MV-4-11 (cell line): ENCODE results near the gene MRPL20.

Source experiments
- DNase-seq: peaks from one replicate; lab custom pipeline; 2025; lab: John Stamatoyannopoulos, UW

Gene MRPL20

DNA sequence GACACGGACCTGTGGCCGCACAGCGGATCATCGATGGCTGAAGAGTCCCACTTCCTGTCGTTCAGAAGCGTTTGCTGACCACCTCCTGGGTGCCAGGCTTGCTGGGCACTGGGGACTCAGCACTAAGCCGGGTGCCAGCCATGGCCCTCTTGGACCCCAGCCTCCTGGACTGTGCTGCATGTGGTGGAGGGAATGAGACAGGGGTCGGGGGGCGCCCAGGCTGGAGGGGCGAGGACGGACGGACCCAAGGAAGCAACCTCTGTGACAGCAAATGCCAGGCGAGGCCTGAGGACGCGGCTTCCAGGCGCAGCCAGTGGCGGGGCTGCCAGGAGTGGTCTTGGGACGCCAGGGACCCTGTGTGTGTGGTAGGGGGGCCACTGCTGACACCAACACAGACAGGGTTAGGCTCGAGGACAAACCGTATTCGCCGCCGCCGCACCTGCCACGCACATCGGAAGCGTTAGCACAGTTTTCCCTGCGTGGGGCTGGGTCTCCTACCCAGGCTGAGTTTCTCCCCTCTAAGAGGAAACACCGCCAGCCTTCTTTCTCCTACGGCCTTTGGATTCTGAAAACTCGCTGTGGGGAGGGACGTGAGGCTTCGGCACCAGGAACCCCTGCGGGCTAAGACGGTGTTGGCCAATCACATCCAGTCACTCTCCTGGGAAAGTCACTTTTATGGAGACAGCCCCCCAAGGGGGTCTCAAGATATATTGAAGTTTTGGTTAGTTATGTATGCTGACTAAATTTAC, 45.7 kb downstream of the MRPL20 start:
- DNase-seq, result no peak

DNA sequence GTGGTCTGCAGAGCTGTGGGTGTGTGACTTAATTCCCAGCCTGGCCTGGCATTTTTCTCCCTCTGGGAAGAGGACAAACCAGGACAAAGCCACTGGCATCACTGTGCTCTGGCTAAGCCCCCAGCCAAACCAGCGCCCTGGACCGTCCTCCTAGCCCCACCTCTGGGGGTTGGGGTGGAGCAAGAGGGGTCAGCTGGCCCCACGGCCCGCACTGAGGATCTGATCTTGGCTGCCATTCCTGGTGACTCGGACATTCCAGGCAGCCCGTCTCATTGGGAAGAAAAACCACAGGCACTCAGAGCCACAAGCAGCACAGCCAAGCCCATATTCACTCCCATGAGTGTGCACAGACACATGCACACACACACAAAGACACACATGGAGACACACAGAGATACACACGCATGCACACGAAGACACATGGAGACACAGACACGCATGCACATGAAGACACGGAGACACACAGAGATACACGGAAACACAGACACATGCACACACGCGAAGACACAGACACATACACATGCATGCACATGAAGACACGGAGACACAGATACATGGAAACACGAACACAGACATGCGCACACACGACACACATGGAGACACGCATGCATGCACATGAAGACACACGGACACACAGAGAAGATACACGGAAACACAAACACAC, 46.5 kb downstream of the MRPL20 start:
- no peak for DNase-seq

DNA sequence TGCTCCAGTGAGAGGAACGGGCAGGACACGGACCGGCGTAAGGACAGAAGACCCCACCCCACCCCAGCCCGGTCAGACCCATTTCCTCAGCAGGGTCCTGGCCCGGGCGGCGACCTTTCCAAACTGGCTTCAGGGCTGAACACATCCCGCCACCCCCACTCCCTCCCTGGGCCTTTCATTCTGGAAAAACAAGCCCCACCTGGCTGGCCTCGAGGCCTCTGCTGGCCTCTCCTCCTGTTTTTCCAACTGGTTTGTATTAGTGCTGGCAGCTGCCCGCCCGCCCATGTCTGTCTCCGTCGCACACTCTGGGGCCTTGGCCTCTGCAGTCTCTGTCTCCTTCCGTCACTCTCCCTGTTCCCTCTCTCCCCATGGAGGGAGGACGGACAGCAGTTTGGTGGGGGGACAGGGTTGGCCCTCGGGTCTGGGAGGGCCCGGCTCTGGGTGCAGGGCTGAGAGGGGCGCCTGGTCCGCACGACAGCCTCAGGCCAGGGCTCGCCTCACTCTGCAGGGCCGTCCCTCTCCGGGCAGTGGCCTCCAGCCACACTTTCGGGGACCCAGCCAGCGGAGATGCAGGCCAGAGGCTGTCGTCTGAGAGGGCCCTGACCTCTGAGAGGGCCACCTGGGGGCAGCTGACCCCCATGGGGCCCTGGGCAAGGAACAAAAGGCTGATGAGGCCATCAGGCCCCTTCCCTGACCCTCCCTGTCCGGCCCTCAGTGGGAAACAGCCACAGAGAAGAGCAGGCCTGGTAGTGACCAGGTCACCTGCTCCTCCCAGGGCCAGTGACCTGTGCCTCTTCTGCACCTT, 47.2 kb downstream of the MRPL20 start:
- no peak for DNase-seq

DNA sequence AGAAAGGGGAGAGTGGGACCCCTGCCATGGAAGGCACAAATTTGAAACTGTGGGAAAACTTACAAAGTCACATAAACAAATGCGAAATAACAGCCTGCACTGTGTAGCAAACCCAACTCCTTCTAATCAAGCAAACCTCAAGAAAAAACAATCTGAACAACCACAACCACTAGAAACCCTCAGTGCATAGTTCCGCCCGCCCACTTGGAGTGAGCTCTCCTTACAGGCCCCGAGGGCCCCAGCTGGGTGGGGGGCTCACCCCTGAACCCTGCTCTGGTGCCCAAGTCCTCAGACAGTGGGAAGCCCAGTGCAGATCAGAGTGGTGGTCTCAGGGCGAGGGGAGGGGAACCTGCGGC, 47.8 kb downstream of the MRPL20 start:
- no peak for DNase-seq

DNA sequence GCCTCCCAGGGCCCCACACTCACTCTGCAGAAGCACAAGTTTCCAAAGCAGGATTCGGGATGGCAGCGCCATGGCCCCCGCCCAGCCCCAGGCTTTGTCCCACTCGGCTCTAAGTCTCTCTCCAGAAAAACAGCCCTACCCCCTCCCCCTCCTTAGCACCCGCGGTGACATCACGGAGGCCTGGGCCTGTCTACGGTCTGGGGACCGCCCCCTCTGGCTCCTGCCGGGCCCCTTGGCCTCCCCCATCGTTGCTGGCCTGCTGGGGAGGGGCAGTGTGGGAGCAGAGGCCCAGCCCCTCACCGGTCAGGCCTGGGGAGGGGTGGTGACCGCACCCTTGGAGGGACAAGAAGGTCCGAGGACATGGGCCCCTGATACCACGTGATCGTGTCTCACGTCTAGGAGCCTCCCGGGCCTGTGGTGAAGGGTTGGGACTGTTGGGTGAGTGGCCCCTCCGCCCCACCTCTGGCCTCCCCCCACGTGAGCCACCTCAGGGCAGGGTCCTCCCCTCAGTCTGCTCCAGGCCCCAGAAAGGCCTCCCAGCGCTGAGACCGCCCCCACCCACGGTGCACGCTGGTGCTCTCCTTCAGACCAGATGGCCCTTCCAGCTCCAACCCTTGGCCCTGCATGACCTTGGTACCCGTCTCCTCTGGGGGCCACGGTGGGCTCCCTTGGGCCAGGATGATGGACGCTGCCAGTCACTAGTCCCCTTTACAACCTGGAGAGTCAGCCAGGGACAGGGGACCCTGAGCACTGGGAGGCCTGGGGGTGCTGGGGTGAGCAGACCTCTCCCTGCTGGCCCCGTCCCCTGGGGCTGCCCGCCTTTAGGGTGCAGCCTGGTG, 48.4 kb downstream of the MRPL20 start, which contains the start of gene MXRA8:
TSS of gene MXRA8 (minus strand) at position 123 of the 839 bp plus-strand sequence. CDS start at position 72, 51 bp downstream.
- DNase-seq, result no peak

DNA sequence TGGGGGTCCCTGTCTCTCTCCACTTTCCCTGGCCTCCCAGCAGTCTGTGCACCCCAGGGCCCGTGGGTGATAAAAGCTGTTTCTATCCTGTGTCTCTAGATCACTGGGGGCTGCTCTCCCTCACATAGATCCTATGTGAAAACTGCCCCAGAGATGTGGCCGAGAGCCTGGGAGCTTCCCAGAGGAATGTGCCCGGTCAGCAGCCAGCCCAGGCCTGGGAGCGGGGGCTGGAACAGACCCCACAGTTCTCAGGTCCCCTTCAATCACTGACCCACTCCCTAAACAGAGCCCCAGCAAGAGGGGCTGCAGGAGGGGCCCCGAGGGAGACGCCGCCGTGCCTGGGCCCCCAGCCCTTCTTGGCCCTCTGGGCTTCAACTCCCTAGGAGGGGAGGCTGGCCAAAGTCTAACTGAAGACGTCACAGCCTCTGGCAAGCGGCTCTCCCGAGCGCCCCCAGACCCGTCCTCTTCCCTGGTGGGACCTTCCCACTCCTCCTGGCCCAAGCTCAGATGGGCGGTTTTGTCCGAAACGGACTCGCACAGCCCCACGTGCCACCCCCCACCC, 49.1 kb downstream of the MRPL20 start:
- DNase-seq, result no peak

DNA sequence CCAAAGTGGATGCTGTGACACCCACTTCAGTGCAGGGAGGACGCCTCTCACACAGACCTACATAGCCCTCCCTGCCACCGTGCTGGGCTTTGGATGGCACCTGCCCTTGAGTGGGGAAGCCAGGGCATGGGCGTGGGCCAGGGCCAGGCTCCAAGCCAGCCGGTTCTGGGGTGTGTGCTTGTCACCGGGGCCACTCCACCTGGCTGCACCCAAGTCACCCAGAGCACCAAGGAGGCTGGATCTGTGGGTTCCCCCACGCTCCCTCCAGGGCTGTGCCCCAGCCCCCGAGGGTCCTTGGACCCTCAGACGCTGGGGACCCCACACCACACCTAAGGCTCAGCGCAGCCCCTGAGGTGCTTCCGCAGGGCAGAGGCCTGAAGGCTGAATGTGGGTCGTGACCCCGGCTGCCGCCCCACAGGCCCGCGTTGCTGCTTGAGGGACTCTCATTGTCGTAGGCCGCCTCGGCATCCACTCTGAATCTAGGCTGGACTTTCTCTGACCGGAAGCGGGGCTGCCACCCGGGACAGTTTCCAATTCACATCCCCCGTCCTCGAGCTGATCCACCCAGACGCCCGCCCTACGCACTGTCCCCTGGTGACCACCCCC, 50.2 kb downstream of the MRPL20 start:
- no peak for DNase-seq

DNA sequence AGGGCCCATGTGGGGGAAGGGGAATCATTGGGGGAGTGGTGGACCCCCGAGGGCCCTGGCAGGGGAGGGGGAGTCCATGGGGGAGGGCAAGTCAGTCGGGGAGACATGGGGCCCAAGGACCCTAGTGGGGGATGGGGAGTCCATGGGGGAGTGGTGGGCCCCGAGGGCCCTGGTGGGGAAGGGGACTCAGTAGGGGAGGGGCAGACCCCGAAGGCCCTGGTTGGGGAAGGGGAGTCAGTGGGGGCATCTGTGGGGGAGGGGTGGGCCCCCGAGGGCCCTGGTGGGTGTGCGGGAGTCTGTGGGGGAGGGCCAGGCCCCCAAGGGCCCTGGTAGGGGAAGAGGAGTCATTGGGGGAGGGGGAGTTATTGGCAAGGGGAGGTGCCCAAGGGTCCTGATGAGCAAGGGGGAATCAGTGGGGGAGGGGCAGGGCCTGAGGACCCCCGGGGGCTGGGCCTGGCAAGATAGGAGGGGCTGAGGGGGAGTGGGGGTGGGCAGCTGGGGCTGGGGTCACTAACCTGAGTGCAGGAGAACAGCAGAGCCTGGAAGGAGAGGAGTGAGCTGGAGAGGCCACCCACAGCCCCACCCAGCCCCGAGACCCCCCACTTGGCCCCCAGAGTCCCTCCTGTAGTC, 50.8 kb downstream of the MRPL20 start:
- no peak for DNase-seq

DNA sequence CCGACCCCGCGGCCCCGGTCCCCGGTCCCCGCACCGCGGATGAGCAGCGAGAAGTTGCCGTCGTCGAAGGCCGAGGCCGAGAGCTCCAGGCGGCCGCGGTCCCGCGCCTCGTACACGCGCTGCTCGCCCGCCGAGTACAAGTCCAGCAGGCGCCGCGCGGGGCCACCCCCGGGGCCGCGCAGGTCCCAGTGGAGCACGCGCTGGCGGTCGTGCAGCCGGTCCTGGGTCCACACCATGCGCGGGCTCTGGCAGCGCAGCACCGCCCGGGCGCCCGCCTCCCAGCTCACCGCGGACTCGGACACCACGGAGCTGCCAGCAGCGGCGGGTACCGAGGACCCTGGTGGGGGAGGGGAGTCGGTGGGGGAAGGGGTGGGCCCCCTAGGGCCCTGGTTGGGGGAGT, 51.7 kb downstream of the MRPL20 start:
- DNase-seq, result no peak

DNA sequence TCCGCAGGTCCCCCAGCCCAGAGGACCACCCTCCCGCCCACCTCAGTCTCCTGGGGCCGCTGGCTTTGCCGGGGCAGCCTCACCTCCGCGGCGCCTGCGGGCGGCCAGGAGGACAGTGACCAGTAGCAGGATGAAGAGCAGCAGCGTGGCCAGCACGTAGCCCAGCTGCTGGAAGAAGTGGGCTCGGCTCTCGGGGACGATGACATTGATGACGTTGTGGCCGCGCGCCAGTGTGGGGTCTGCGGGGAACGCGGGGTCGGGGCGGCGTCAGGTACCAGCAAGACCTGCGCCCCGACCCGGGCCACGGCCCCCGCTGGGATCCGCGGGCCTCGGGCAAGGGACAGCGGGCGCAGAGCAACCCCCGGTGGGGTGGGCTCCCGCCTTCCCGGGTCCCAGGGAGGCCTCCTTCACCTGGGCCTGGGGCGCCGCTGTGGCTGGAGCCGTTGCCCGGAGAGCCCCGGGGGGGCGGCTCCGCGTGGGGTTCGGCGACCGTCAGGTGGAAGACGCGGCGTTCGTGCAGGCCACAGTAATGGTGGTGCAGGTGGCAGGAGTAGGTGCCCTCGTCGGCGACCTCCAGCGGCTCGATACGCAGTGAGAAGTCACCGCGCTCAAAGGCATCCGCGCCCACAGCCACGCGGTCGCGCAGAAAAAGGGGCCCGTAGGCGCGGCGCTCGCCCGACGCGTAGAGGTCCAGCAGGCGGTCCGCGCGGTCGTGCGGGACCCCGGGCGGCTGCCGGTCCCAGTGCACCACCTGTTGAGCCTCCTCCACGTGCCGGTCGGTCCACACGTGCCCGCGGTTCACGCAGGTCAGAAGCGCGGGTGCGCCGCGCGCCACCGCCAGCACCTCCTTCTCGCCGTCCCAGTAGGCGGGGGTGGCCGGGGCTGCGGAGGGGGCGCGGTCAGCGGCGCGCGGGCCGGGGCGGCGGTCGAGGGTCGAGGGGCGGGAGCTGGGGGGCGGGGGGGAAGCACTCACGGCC, 52.5 kb downstream of the MRPL20 start:
- DNase-seq, result no peak

DNA sequence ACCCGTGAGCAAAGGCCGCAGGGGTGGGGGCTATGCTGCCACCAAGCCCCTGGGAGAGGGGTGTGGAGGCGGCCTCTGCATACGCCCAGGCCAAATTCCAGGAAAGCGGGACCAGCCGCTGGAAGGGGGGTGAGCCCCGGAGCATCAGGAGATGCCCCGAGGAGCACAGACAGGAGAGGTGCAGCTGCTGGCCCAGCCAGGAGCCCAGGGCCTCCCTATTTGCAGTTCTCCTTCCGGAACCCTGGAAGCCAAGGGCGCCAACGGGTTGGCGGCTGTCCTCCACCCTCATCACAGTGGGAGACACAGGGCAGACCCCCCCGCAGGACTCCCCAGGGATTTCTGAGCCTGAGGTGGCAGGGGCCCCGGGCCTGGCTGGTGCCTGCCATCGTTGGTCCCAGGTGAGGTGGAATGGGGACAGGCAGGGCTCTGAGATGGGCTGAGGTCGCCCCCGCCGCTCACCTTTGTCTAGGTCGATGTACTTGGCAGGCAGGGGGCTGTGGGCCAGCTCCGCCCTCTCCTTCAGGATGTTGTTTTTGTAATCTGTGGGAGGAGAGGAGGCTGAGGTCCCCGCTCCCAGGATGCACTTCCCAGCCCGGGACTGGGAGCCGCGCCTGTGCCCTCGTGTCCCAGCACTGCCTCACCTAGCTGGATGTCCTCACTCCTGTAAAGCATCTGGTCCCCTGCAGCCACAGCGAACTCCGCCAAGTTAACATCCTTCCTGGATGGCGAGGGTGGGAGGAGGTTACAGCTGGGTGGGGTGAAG, 53.5 kb downstream of the MRPL20 start:
- DNase-seq, result no peak

DNA sequence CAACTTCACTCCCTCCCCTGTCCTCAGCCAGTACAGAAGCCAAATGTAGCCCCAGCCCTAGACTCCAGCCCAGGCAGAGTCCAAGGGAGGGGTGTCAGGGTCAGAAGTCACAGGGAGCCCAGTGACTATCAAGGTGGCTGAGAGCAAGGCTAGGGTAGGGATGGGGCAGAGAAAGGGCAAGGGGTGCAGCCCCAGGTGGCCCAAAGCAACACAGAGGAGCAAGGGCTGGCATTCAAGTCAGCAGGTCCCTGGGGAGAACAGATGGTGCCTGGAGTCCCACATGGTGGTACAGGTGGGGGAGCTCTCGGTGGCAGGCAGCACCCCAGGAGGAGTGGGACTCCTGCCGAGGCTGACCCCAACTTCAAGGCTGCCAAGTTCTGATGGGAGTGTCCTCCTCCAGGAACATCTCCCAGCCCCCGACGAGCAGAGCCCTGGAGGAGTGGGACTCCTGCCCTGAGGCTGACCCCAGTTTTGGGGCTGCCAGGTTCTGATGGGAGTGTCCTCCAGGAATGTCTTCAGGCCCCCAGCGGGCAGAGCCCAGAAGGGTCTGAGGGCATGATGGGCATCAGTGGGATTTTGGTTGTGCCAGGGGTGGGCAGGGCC, 54.2 kb downstream of the MRPL20 start:
- no peak for DNase-seq
